GM18870 (cell line): ENCODE measurements around the gene QKI.
"Not testable (repeated sequence)": the region's sequence is repeated elsewhere in the genome, so short reads cannot be mapped to it uniquely, and the experiment has no call there.

ENCODE experiments used
- ATAC-seq: cut with Tn5 transposase; IDR thresholded peaks from one replicate; pipeline ENCODE4 v1.9.1; 2021; ENCODE audit warnings: moderate library complexity; ENCODE audit not compliant: unreplicated experiment

QKI gene

GRCh38 chr6:163413345-163414116 lies 987 bp upstream of the QKI start:
- ATAC-seq, result peak; percentile 51

- ATAC-seq, result no peak
Observed at GRCh38 chr6:163414946-163415619, 565 bp downstream of the QKI start.

GRCh38 chr6:163415620-163416556 lies 1.4 kb downstream of the QKI start:
- ATAC-seq, result no peak

- no peak for ATAC-seq
Observed at GRCh38 chr6:163416557-163417253, 2.2 kb downstream of the QKI start.

- no peak for ATAC-seq
Observed at GRCh38 chr6:163417595-163417994, 3.1 kb downstream of the QKI start.

GRCh38 chr6:163418311-163419029 lies 4.0 kb downstream of the QKI start:
- ATAC-seq, result no peak

GRCh38 chr6:163419413-163420288 lies 5.1 kb downstream of the QKI start:
- ATAC-seq, result no peak

- no peak for ATAC-seq
Observed at GRCh38 chr6:163420289-163420614, 5.7 kb downstream of the QKI start.

- ATAC-seq, result no peak
Observed at GRCh38 chr6:163422550-163422949, 8.0 kb downstream of the QKI start.

GRCh38 chr6:163423696-163424095 lies 9.2 kb downstream of the QKI start:
- no peak for ATAC-seq

GRCh38 chr6:163427498-163428254 lies 13.2 kb downstream of the QKI start:
- ATAC-seq, result no peak

- ATAC-seq, result no peak
Observed at GRCh38 chr6:163428373-163428772, 13.9 kb downstream of the QKI start.

- no peak for ATAC-seq
Observed at GRCh38 chr6:163429858-163430448, 15.4 kb downstream of the QKI start.

GRCh38 chr6:163432300-163432699 lies 17.8 kb downstream of the QKI start:
- ATAC-seq, result no peak

- ATAC-seq, result not testable (repeated sequence)
Observed at GRCh38 chr6:163433486-163433885, 19.0 kb downstream of the QKI start.

- ATAC-seq, result no peak
Observed at GRCh38 chr6:163435023-163435422, 20.5 kb downstream of the QKI start.

- no peak for ATAC-seq
Observed at GRCh38 chr6:163436843-163437242, 22.3 kb downstream of the QKI start.

- ATAC-seq, result peak; percentile 62
Observed at GRCh38 chr6:163437466-163437865, 22.9 kb downstream of the QKI start.
